GM12874 (cell line): ENCODE measurements around the gene XCL2.

Source experiments
- CTCF ChIP-seq: IDR thresholded peaks from 2 replicates; pipeline ENCODE4 v1.5.1; 2011; ENCODE audit warnings: low read depth, mild to moderate bottlenecking, control low read depth, low read length, moderate library complexity; ENCODE audit not compliant: insufficient read depth

XCL2 gene

GRCh38 chr1:168506204-168506819 lies 37.5 kb downstream of the XCL2 start:
- no peak for TF ChIP-seq CTCF

GRCh38 chr1:168505006-168505405 lies 38.8 kb downstream of the XCL2 start:
- TF ChIP-seq CTCF = no peak

- TF ChIP-seq CTCF = no peak
Measured at GRCh38 chr1:168504064-168504837, 39.5 kb downstream of the XCL2 start.

- no peak for TF ChIP-seq CTCF
Measured at GRCh38 chr1:168499688-168500049, 44.1 kb downstream of the XCL2 start.

- no peak for TF ChIP-seq CTCF
Measured at GRCh38 chr1:168498956-168499687, 44.7 kb downstream of the XCL2 start.

GRCh38 chr1:168498159-168498631 lies 45.6 kb downstream of the XCL2 start:
- no peak for TF ChIP-seq CTCF

- no peak for TF ChIP-seq CTCF
Measured at GRCh38 chr1:168497376-168497950, 46.3 kb downstream of the XCL2 start.
